NCI-H187 (cell line): ENCODE results near the gene GLRA3.
"Not testable (repeated sequence)": the region's sequence is repeated elsewhere in the genome, so short reads cannot be mapped to it uniquely, and the experiment has no call there.

ENCODE experiments used
- DNase-seq, 2 experiments: peaks; one replicate each; lab custom pipeline; 2025; lab: John Stamatoyannopoulos, UW

The GLRA3 gene

DNA sequence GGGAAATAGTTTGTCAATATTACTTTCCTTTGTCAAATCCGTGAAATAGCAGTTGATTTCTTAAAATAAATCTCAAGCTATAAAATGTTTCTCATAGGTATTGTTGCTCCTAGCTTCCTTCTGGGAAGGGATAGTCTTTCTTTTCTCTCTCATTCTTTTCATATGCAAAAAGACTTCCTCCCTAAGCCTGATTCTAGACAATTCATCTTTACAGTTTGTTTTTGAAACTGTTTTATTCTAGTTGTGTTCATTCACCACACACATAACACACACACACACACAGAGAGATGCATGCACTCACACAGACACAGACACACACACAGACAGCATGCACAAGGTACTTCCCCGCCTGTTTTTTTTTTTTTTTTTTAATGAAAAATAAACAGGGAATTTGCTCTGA lies 18.2 kb downstream of the GLRA3 start:
- DNase-seq, result no peak

DNA sequence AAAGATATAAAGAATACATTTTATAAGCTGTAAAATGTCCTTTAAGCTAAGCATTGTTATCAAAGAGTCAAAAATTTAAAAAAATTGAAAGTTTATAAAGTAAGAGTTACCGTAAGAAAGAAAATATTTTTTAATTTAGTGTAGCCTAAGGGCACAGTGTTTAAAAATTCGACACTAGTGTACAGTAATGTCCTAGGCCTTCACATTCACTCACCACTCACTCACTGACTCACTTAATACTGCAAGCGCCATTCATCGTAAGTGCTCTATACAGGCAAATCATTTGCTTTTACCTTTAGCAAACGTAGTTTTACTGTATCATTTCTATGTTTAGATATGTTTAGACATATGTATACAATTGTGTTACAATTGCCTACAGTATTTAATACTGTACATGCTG lies 20.2 kb downstream of the GLRA3 start:
- no peak for DNase-seq

- DNase-seq, result no peak
These were observed 20.9 kb downstream of the GLRA3 start for GRCh38 chr4:174808119-174808518.

DNA sequence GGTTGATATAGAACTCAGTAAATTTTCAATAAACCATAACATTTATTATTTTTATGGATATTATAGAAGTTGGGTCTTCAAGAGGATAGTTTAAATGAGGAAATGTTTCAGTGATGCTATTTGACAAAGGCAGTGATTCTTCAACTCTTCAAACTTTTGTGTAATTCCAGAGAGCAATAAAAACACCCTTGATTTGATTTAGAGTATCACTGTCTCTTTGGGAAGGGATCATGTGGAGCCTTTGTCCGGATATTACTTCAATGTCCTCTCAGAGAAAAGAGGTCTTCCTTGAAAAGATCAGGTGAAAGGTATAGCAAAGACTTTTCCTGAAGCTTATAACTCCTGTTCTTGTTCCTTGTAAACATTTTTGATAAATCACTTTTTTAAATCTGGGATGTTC lies 23.3 kb downstream of the GLRA3 start:
- DNase-seq, result no peak

GRCh38 chr4:174794543-174795094 lies 34.4 kb downstream of the GLRA3 start:
- DNase-seq, result no peak

- DNase-seq, result no peak
These were observed 39.4 kb downstream of the GLRA3 start for GRCh38 chr4:174789657-174790056.

GRCh38 chr4:174778274-174778986 lies 50.6 kb downstream of the GLRA3 start:
- DNase-seq, result not testable (repeated sequence)

DNA sequence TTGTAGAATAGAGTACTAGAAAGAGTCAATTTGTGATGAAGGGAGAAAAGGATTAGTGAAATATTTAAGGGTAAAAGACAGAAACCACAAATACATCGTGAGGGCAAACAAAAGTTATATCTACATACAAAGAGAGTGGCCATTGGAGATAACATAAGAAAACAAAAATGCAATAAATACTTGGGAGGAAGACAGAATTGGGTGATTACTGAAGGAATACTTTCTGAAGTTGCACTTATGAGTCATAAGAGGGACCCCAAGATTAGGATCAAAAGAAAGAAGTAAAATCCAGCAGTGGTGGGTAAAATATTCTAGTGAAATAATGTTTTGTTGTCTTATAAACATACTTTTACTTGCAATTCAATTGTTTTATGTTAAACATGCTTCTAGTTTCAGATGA lies 53.7 kb downstream of the GLRA3 start:
- no peak for DNase-seq

GRCh38 chr4:174764105-174764729 lies 64.8 kb downstream of the GLRA3 start:
- no peak for DNase-seq

- DNase-seq, result no peak
These were observed 65.5 kb downstream of the GLRA3 start for GRCh38 chr4:174763454-174764104.

- no peak for DNase-seq
These were observed 67.6 kb downstream of the GLRA3 start for GRCh38 chr4:174761451-174761850.

DNA sequence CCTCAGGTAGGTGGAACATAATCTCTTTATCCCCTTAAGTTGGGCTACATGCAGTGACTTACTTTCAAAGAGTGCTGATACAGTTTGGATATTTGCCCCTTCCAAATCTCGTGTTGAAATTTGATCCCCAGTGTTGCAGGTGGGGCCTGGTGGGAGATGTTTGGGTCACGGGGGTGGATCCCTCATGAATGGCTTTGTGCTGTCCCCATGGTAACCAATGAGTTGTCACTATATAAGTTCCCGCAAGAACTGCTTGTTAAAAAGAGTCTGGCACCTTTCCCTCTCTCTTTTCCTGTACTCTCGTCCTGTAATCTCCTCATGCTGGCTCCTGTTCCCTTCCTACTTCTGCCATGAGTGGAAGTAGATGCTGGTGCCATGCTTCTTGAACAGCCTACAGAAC lies 71.3 kb downstream of the GLRA3 start:
- no peak for DNase-seq

GRCh38 chr4:174753021-174753420 lies 76.0 kb downstream of the GLRA3 start:
- no peak for DNase-seq

- DNase-seq, result no peak
These were observed 77.0 kb downstream of the GLRA3 start for GRCh38 chr4:174752026-174752425.

- DNase-seq, result no peak
These were observed 80.0 kb downstream of the GLRA3 start for GRCh38 chr4:174749091-174749490.

DNA sequence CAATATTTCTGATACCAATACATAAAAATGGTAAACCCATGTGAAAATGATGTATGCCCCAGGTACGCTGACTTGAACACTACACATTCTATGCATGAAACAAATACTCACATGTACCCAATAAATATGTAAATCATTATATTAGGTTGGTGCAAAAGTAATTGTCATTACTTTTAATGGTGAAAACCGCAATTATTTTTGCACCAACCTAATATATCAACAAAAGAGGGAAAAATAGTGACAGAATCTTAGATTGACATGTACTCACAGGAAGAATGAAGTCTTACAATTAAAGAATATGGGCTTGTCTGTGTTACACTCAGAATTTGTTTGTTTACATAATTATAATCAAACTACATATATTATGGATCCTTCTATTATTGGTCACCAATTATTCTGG lies 82.3 kb downstream of the GLRA3 start:
- DNase-seq, result no peak

GRCh38 chr4:174742561-174742960 lies 86.5 kb downstream of the GLRA3 start:
- DNase-seq, result no peak

DNA sequence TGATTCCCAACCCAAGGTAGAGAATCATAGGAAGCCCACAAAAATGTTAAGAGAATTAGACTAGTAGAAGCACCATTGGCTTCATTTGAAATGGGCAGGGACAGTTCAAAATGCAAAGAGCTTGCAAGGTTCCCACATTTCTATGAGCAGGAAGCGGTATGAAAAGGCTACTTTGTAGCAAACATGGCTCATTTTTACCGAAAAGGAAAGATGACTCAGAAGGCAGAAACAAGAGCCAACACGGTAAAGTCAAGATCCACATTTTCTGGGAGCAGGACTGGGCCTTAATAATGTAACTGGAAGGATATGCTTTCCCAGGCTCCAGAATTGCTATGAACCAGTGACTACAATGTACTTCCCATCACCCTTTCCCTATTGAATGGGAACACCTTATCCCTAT lies 89.5 kb downstream of the GLRA3 start:
- no peak for DNase-seq

DNA sequence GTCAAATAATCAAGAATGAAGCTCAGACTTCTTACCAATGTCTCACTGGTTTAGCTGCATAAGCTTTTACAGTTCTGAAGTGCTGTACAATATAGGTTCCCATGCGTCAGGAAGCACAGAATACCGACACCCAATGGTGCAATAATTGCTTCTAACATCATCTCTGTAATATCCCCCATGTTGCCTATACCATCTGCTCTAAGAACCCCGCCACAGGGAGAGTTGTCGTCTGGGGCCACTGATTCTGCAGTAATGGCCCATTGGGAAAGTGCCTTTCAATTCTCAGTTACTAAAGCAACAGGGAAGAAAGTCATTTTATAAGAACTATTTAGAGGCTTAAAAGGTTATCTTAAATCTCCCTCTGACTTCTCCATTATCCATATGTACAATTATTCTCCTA lies 94.9 kb downstream of the GLRA3 start:
- no peak for DNase-seq

- no peak for DNase-seq
These were observed 111.2 kb downstream of the GLRA3 start for GRCh38 chr4:174717828-174718227.

DNA sequence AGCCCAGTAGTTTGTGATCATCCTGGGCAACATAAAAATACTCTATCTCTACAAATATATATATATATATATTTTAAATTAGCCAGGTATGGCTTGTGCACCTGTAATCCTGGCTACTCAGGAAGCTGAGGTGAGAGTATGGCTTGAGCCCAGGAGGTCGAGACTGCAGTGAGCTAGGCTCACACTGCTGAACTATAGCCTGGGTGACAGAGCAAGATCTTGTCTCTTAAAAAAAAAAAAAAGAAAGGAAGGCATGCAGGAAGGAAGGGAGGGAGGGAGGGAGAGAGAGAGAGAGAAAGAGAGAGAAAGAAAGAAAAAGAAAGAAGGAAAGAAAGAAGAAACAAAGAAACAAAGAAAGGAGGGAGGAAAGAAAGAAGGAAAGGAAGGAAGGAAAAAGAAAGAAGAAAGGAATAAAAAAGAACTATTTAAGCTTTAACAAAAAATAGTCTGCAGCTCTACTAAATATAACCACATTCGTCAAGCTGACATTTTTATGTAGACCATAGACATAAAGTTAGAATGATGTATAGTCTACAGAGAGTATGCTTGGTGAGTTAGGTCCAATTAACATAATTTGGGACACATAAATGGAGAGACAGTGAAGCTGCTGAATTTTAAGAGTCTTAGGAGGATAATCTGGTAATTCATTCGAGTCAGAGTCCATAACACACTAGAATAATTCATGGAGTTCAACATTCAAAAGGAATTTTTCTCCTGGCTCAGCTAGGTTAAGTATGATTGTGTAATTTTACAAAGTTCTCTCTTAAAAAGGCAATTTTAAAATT lies 111.9 kb downstream of the GLRA3 start:
- DNase-seq, result no peak
